SW480 (cell line): ENCODE data around the gene PPP1R1C.
"Not testable (repeated sequence)": the region's sequence is repeated elsewhere in the genome, so short reads cannot be mapped to it uniquely, and the experiment has no call there.

Experiments
- DNase-seq: peaks from one replicate; pipeline ENCODE4 v3.0.0-alpha.2; 2016; ENCODE audit warnings: low spot score

The PPP1R1C gene, protein sequence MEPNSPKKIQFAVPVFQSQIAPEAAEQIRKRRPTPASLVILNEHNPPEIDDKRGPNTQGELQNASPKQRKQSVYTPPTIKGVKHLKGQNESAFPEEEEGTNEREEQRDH

DNA sequence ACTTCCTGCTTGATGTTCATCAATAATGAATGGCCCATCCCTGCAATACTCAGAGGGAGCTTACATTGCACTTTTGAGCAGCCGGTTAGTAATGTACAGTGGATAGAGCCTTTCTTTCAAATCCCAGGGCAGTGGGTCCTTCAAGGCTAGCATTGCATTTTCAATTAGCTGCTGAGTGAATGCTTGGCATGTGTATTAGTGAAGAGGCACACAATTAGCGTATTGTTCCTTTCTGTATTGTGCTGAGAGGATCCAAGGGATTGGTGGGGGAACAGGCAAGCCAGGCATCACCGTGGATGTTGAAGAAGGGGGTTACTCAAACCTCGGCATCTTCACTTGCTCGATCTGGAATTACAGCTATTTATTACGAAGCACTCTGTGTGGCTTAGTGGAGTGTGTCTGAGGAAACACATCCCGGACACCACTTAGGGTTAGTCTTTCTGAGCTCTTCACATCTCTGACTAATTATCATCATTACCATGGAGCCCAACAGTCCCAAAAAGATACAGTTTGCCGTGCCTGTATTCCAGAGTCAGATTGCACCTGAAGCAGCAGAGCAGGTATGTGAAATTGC is at the start of gene PPP1R1C:
TSS of gene PPP1R1C (plus strand) at position 222 of the 574 bp plus-strand sequence. CDS start at position 480, 258 bp downstream.
- no peak for DNase-seq

DNA sequence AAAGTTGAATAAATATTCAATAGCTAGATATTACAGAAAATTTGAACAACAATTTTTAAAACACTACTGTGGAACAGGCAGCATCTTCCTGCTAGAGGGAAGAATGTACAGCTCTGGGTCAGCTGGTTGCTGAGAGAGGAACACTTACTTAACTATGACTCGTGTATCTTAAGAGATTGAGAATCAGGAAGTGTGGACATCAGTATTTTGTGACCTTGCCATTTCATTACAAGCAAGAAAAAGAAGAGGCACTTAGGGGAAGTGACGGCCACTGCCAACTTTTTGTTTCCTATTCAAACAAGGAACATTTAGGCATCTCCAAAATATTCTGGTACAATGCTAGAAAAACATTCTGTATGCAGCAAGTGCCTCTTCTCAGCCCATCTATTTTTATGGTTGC is 48.2 kb upstream of the PPP1R1C start:
- no peak for DNase-seq

GRCh38 chr2:181943411-181944124 is 42.1 kb upstream of the PPP1R1C start:
- DNase-seq = no peak

- no peak for DNase-seq
Observed at GRCh38 chr2:181944164-181944913, 41.3 kb upstream of the PPP1R1C start.

GRCh38 chr2:181944914-181945291 is 40.8 kb upstream of the PPP1R1C start:
- no peak for DNase-seq

DNA sequence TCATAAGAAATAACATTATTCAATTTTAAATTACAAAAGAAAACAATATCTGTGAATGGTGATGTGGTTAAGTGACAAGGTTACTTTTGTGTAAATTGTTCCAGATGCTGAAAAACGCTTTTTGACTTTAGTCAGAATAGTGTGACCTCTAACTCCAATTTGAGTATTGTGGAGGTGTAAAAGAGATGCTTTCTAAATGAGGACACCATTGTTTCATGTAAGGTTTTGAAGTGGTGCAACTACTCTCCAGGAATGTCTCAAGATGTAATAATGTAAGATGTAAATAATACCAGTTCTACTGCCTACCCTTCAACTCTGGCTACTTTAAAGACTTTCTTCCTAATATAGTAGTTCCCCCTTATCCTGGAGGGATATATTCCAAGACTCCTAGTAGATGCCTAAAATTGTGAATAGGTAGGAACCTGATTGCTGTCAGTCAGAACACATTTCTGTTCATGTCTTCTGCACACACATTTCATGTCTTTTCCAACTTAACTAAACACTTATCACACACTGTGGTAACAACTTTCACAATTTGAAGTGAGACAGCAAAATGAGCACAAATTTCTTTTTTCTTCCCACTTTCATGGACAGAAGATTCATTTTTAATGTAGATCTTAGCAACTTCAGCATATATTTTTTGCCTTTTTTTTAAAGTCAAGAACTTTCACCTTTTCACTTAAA is 39.1 kb upstream of the PPP1R1C start:
- DNase-seq = no peak

DNA sequence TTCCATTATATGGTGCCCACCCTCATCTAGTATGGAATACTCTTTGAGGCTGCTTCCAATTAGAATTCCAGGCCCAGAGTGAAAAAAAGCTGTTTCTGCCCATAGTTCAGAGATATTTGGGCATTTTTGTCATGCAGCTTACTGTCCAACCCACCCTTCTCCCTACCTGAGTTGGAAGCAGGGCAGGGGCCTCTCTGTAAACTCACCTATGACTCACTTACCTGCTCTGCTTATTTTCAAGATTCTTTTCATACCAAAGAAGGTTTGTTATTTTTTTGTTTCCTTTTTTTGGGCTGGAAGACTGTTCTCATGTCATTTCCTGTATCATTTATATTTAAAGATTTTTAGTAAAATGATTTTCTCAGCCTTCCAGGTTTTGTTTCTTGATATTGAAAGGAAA is 38.4 kb upstream of the PPP1R1C start:
- no peak for DNase-seq

DNA sequence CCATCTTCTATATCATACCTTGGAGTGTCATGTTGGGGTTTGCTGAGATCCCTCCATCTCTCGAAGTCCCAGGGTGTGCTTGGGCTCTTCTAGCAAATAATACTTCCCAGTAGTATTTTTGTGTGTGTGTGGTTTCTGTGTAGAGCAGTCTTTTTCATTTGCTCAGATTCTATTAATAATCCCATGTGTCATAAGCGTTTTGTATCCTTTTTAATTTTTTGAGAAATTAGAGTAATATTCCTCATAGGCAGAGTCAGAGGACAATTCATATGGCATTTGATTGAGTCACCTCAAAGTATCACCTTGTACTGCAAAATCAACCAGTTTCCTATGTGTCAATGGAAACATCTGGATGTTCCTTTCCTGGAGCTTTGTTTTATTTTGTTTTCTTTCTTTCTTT is 37.4 kb upstream of the PPP1R1C start:
- DNase-seq = no peak

- DNase-seq = no peak
Observed at GRCh38 chr2:181949047-181949446, 36.6 kb upstream of the PPP1R1C start.

GRCh38 chr2:181952404-181953226 is 33.0 kb upstream of the PPP1R1C start:
- no peak for DNase-seq

- DNase-seq = peak; percentile 78
Observed at GRCh38 chr2:181953881-181954537, 31.6 kb upstream of the PPP1R1C start.

- DNase-seq = no peak
Observed at GRCh38 chr2:181954538-181954883, 31.1 kb upstream of the PPP1R1C start.

DNA sequence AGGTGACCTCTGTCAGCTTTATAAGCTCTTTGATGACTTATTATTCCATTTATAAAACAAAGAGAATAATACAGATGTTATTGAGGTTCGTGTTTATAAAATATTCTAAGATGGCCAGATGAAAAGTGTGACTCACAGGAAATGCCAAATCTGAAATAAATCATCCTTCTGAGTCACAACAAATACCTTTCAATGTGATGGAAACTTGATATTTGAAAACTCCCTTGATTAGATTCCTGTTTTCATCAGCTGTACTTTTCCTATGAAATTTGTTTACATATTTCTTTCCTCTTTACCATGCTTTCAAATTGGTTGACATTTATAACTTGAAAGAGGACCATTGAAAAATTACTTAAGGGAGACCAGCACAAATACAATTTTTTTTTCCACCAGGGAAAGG is 30.6 kb upstream of the PPP1R1C start:
- peak; percentile 75 for DNase-seq

DNA sequence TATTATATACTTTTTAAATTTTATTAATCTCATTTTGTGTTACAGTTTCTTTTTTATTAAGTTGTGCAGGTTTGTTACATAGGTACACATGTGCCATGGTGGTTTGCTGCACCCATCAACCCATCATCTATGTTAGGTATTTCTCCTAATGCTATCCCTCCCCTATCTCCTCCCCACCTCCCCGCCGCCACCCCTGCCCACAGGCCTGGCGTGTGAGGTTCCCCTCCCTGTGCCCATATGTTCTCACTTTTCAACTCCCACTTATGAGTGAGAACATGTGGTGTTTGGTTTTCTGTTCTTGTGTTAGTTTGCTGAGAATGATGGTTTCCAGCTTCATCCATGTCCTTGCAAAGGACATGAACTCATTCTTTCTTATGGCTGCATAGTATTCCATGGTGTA is 29.8 kb upstream of the PPP1R1C start:
- DNase-seq = not testable (repeated sequence)

DNA sequence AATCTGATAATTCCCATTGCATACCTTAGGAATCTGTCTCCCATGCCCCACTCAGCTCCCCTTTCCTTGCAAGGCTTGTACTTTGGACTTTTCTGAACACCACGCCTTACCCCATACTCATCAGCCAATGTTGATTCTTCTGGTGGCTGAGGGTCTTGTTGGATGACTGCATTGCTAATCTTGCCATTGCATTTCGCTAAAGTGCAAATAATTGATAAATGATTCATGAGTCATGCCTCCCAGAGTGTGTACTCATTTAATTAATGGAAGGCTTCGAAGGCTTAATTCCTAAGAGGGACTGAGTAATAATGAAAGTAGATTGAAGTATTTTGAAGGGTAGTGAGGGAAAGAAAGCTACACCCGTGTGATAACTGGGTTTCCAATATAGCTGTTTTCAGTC is 28.0 kb upstream of the PPP1R1C start:
- DNase-seq = no peak

DNA sequence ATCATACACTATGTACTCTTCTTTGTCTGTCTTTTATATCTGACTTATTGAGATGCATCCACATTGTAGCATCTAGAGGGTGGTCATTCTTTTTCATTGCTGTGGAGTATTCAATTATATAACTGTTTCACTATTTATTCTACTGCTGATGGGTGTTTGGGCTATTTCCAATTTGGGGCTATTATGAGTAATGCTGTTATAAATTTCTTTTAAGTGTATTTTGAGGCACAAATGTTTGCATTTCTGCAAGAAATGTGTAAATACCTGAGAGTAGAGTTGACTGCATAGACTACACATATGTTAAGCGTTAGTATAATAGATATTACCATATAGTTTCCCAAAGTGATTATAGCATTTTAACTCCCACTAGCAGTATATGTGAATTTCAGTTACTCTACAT is 26.9 kb upstream of the PPP1R1C start:
- no peak for DNase-seq

DNA sequence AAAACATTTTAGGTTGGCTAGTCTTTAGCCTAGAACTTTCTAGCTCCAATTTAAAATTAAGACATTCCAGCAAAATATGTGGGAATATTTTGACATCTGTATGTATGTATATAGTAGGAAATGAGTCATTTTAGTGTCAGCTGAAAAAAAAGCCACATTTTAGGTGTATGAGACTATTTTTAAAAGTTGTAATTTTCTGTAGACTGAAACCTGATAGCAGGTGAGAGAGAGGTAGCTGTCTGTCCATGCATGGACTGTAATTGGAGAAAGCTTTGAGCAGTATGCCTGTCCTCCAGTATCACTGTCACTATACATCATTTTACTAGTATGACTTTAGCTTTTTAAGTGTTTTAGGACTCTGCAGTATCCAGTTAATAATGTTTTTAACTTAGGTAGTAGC is 26.1 kb upstream of the PPP1R1C start:
- no peak for DNase-seq

DNA sequence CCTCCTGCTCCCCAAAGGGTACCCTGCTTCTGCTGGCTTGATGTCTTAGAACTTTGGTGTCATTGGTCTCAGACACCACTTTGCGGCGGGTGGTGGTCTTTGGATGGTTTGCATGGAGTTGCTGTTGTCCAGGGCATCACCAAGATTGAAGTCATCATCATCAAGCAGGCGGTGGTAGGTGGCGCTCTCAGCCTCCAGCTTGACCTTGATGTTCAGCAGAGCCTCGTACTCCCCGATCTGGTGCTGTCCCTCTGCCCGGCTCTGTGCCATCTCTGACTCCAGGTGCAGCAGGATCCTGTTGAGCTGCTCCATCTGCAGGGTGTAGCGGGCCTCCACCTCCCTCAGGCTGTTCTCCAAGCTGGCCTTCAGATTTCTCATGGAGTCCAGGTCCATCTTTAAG is 24.5 kb upstream of the PPP1R1C start:
- not testable (repeated sequence) for DNase-seq

DNA sequence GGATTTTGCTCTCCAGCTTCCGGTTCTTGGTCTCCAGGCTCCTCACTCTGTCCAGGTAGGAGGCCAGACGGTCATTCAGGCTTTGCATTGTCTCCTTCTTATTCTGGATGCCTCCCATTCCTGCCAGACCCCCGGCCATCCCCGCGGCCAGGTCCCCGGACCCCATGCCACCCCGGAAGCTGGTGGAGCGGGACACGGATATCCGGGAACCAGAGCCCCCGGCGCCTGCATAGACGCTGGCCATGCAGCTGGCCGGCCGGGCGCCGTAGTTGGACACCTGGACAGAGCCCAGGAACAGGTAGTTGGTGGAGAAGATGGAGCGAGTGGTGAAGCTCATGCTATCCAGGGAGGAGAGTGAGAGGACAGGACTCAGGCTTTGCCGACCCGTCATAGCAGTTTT is 23.5 kb upstream of the PPP1R1C start:
- no peak for DNase-seq

DNA sequence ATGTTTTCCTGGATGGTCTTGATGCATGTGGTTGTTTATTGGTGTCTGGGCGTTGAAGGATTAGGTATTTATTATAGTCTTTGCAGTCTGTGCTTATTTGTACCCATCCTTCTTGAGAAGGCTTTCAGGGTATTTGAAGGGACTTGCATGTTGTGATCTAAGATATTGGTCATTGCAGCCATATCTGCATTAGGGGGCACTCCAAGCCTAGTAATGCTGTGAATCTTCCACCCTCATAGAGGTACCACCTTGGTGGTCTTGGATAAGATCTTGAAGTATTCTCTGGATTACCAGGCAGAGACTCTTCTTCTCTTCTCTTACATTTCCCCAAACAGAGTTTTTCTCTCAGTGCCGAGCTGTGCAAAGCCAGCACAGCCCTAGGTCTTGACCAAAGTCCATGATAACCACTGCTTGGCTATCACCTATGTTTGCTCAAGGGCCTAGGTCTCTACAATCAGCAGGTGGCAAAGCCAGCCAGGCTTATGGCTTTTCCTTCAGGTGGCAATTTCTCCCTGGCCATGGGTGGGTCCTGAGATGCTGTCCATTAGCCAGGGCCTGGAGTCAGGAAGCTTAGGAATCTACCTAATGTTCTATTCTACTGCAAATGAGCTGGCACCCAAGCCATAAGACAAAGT is 15.4 kb upstream of the PPP1R1C start:
- no peak for DNase-seq

DNA sequence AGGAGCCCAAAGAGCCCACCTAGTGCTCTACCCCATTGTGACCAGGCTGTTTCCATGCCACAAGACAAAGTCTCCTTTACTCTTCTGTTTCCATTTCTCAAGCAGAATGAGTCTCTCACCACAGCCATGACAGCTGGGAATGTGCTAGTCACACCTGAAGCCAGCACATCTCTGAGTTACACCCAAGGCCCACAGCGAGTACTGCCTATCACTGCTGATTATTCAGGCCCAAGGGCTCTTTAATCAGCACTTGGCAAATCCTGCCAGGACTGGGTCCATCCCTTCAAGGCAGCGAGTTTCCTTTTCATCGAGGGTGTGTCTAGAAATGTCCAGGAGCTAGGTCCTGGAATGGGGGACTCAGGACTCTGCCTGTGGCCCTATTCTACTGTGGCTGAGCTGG is 14.6 kb upstream of the PPP1R1C start:
- no peak for DNase-seq
